Measurements from ENCODE around the gene HOXD4.

Gene HOXD4

GRCh38 chr2:176114930-176115625 lies 36.3 kb upstream of the HOXD4 start:
- DNase-seq: no peak

GRCh38 chr2:176115883-176116813 lies 35.2 kb upstream of the HOXD4 start, which contains the start of gene HOXD10:
TSS of gene HOXD10 (plus strand) at chr2:176116778. CDS start at chr2:176116834, 56 bp downstream.
- DNase-seq: no peak

DNA sequence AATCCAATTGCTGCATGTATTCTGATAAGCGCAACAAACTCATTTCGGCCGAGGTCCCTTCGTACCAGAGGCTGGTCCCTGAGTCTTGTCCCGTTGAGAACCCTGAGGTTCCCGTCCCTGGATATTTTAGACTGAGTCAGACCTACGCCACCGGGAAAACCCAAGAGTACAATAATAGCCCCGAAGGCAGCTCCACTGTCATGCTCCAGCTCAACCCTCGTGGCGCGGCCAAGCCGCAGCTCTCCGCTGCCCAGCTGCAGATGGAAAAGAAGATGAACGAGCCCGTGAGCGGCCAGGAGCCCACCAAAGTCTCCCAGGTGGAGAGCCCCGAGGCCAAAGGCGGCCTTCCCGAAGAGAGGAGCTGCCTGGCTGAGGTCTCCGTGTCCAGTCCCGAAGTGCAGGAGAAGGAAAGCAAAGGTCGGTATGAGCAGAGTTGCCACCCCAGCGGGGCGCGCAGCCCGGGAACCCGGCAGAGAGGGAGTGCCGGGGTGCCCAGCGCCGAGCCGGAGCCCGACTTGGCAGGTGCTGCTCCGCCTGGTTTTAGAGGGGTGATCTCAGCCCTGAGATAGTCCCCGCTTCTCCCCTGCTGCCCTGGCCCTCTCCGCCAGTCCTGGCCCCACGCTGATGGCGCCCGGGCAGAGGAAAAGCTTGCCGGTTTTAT lies 34.1 kb upstream of the HOXD4 start:
- no peak for DNase-seq

GRCh38 chr2:176117823-176118371 lies 33.5 kb upstream of the HOXD4 start:
- no peak for DNase-seq

DNA sequence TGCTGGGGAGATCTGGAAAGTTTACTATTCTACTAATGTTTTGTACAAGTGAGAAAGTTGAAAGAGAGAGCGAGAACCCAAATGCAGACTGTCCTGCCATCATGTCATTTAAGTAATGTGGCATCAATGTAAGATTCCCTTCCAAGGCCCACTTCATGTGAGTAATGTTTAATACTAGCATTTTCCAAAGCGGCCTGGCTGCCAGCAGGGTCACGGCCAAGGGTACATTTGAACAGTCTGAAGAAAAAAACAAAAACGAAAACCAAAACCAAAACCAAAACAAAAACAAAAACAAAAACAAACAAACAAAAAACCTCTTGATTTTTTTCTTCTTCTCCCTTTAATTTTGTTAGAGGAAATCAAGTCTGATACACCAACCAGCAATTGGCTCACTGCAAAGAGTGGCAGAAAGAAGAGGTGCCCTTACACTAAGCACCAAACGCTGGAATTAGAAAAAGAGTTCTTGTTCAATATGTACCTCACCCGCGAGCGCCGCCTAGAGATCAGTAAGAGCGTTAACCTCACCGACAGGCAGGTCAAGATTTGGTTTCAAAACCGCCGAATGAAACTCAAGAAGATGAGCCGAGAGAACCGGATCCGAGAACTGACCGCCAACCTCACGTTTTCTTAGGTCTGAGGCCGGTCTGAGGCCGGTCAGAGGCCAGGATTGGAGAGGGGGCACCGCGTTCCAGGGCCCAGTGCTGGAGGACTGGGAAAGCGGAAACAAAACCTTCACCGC lies 32.6 kb upstream of the HOXD4 start:
- DNase-seq: peak; percentile 68

DNA sequence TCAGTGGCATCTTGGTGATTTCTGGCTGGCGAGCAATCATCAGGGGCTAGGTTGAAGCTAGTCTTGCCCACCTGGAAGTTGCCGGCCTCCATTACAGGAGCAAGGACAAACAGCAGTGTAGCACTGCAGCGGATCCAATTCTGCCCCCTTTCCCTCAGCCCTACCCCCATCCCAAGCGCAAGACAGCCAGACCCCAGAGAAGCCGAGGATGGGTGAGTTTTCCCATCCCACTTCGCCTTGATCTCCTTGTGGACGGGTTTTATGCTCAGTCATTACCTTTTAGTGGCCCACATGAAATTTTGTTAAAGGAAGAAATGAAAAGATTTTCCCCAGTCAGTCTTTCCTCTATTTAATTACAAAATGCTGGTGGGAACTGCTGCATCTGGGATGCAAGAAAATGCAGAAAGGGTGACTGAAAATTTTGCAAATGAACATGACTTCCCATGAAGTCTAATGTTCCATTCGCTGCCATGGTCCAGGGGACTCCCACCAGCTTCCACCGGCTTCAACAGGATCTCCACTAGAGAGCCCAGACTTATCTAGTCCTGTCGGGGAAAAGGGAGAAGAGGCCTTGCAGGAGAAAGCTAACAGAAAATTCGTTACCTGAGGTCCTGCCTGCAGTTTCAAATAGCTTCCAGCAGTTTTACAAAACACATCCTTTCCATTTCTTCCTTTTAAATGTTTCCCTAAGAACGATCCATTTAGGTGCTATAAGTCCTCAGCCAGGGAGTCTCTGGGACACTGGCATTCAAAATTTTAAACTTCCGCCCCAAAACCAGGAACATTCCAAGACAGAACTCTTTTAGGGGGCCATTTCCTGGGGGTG lies 30.8 kb upstream of the HOXD4 start:
- DNase-seq: no peak

DNA sequence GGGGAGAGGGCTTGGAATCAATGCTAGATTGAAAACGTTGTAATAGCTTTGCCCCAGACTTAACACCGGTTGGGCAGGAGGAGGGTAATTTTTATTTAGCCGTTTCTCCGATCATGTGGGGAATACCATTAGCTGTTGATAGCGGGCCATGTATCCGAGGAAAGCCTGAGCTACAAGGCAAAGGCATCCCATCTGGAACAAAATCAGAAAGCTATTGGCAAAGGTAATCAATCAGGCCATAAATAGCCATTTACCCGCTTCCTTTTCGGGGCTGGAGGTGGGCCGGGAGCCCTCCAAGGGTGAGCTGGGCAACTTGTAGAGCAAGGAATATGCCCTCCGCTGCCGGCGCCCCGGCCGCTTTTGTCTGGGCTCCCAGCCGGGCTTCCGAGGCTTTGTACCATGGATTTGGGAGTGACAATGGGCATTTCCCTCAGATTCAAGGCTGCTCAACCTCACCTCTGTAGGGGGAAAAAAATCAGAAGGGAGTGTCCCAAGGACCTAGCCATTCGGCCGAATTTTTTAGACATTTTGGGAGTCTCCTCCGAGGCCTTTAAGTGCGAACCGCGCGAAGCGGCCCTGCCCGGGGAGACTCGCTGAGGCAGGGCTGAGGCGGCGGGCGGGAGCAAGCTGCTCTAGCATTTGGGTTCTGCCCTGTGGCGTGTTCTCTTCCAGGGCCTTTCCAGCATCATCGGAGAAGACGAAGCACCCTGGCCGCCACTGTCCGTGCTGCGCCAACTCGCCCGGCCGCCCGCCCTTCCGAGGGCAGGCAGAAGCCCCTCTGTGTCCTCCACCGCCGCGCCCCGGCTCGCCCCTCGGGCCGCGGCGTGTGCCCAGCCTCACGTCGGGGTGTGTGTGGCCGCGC lies 29.9 kb upstream of the HOXD4 start:
- DNase-seq: no peak

DNA sequence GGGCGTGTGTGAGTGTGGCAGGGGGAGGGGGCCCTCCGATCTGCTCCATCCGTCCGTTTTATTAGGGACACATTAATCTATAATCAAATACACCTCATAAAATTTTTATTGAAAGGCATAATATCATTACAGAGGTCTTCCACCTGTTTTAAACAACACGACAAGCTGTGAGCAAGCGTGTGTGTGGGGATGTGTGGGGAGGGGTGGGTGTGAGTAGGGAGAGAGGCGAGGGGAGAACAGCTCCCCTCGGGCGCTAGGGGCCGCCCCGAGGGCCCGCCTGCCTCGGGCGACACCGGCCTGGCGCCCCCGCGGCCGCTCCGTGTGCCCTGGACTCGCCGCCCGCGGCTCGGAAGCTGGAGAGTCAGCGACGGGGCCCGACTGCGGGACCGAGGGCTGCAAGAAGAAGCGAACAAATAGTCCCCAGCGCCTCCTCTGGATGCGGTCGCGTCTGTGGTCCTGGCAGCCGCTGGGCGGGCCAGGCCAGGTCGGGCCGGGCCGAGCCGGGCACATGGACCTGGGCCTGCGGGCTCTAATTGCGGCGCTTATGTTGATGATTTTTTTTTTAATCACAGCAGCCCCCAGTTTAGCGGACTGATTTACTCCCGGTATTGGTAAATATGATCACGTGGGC lies 29.2 kb upstream of the HOXD4 start:
- no peak for DNase-seq

DNA sequence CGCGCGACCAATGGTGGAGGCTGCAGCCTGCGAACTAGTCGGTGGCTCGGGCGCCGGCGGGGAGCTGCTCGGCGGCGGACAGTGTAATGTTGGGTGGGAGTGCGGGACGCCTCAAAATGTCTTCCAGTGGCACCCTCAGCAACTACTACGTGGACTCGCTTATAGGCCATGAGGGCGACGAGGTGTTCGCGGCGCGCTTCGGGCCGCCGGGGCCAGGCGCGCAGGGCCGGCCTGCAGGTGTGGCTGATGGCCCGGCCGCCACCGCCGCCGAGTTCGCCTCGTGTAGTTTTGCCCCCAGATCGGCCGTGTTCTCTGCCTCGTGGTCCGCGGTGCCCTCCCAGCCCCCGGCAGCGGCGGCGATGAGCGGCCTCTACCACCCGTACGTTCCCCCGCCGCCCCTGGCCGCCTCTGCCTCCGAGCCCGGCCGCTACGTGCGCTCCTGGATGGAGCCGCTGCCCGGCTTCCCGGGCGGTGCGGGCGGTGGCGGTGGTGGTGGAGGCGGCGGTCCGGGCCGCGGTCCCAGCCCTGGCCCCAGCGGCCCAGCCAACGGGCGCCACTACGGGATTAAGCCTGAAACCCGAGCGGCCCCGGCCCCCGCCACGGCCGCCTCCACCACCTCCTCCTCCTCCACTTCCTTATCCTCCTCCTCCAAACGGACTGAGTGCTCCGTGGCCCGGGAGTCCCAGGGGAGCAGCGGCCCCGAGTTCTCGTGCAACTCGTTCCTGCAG lies 28.5 kb upstream of the HOXD4 start, which contains the start of gene HOXD9:
HOXD9 (plus strand) TSS at position 37 of the 728 bp plus-strand sequence; CDS start at position 87, 50 bp downstream.
- no peak for DNase-seq

GRCh38 chr2:176123411-176124109 lies 27.8 kb upstream of the HOXD4 start:
- DNase-seq: no peak

DNA sequence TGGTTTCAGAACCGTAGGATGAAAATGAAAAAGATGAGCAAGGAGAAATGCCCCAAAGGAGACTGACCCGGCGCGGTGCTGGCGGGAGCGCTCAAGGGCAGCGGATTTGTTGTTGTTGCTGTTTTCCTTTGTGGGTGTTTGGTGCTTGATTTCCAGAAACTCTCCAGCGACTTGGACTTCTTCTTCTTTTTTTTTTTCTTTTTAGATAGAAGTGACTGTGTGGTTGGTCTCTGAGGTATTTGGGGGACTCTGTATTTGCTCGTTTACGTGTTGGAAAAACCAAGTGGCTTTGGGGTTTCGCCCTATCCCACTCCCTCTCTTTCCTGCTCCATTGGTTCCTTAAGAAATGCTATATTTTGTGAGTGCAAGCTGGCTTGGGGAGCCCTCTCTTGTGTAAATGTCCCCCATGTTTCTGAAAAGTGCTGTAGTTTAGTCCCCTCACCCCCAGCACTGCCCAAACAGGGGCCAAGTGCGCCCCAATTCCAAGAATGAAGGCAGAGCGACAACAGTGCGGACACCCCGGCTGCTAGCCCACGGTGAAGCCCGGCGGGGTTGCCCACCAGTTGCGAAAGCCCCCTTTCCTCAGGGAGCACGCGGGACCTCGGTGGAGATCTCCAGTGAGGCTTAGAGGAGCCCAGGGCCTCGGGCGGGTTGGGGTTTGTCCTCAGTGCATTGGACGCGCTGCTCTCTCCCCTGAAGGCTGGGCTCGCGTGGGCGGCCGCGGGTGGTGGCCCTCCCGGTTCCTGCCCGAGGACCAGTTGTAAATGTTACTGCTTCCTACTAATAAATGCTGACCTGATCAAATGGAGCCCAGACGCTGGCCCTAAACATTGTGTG lies 27.0 kb upstream of the HOXD4 start:
- no peak for DNase-seq

DNA sequence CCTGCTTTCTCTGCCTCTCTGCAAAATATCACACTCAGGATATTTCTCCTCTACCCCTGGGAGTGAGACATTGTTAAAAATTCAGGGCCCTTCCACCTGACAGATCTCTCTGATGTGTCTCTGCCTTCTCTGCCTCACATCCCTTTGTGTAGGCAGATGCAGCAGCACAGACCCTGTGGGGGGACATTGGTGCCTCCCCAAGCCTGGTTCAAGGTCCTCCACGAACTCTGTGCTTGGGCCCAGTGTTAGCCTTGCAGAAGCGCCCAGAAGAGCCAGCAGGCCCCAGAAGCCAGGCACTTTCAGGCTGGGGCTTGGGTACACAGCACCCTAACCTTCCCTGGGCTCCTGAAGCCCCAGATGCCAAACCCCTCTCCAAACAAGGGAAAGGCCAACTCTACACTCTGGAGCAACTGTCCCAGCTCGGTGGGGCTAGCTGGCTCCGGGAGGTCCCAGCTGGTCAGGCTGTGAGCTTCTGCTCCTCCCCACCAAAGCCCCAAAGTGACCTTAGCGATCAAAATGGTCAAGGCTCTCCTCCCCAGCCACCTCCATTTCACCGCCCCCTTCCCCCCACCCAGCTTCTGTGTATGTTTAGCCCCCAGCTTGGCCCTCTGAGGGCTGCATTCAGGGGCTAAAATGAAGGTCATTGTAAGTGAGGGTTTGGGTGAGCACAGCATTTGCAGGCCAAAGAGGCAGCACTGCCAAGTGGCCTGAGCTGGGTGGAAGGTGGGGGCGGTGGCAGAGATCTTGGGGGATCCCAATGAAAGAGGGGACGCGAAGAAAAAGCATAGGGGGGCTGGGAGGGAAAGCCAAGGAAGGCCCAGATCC lies 26.2 kb upstream of the HOXD4 start:
- no peak for DNase-seq

- no peak for DNase-seq
Observed at GRCh38 chr2:176125772-176126054, 25.6 kb upstream of the HOXD4 start.

DNA sequence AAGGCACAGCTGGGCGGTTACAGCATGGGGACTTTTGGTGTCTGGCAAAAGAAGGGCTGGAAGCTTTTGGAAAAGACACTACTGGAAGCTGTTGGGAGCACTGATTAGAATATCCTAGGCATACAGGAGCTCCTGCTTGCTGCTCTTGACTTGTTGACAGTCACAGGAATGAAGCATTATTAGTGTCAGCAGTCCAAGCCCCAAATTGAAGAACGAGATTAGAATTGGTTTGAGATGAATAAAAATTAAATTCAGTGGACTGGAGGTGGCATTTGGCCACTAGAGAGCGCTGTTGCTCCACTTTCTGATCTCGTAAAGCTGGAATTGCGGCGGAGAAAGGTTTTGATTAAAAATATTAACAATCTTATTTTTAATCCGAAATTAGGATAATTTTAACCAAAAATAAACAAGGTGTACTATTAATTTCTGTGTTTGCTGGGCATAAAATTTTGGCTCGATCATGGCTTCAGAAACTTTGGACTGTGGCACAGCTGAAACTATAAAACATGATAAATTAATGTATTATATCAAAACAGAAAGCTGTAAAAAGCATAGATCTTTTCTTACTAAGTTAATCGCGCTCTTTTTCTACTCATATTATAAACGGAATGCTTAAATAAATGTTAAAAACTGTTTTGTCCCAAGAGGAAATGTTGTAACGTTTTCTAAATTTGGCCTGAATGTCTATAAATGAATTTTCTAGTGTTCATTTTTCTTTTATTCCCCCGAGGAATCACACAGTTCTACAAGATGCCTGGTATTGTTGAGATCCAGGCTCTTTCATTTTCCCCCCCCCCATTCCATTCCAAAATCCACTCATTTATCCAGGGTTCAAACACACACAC lies 24.2 kb upstream of the HOXD4 start:
- DNase-seq: peak; percentile 78

- DNase-seq: no peak
Observed at GRCh38 chr2:176127774-176128072, 23.6 kb upstream of the HOXD4 start.
